ENCODE measurements around the gene GAA.

The GAA gene

GRCh38 chr17:80101946-80102663 is 724 bp downstream of the GAA start:
- 0 out of 2 replicates have a peak overlapping the region, but pooled peaks have one; percentile 48 for H2AFZ ChIP-seq (ENCODE audit: low read length)

DNA sequence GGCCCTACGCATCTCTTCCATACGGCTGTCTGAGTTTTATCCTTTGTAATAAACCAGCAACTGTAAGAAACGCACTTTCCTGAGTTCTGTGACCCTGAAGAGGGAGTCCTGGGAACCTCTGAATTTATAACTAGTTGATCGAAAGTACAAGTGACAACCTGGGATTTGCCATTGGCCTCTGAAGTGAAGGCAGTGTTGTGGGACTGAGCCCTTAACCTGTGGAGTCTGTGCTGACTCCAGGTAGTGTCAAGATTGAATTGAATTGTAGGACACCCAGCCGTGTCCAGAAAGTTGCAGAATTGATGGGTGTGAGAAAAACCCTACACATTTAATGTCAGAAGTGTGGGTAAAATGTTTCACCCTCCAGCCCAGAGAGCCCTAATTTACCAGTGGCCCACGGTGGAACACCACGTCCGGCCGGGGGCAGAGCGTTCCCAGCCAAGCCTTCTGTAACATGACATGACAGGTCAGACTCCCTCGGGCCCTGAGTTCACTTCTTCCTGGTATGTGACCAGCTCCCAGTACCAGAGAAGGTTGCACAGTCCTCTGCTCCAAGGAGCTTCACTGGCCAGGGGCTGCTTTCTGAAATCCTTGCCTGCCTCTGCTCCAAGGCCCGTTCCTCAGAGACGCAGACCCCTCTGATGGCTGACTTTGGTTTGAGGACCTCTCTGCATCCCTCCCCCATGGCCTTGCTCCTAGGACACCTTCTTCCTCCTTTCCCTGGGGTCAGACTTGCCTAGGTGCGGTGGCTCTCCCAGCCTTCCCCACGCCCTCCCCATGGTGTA is 1.5 kb downstream of the GAA start:
- Histone ChIP-seq H3K4me1 (ENCODE audit: insufficient read depth, low read length, severe bottlenecking) (peaks cover 16% of the 10 kb centered on the region), H3K79me2 (ENCODE audit: insufficient read depth, low read length) (no peaks in the 10 kb centered on the region), H3K27me3 (ENCODE audit: insufficient read depth, low read length) (peaks cover 6% of the 10 kb centered on the region; the same call in 1 of the 2 replicates), H3K9ac (ENCODE audit: low read length) (no peak overlapping the region; the same call in 1 of the 2 replicates), H3K9me3 (ENCODE audit: low read length) (no peaks in the 10 kb centered on the region), H3K4me3 (ENCODE audit: low read depth, low read length, poor library complexity, severe bottlenecking) (no peak overlapping the region), H3F3A (ENCODE audit: insufficient read depth, low read length) (no peaks in the 10 kb centered on the region), H3K36me3 (ENCODE audit: insufficient read depth, low read length) (no peaks in the 10 kb centered on the region), H4K20me1 (ENCODE audit: insufficient read depth, low read length) (no peaks in the 10 kb centered on the region), H2AFZ (ENCODE audit: low read length) (no peak overlapping the region), H3K4me2 (ENCODE audit: low read length) (no peak overlapping the region), H3K9me2 (ENCODE audit: low read depth, low read length) (no peaks in the 10 kb centered on the region), H3K27ac (ENCODE audit: low read depth, low read length, poor library complexity, severe bottlenecking) (no peak overlapping the region)
- no peak for TF ChIP-seq EZH2 (IDR thresholded peaks at IDR 0.05; ENCODE audit: borderline replicate concordance, low read length)
- TF ChIP-seq CTCF (IDR thresholded peaks at IDR 0.05; ENCODE audit: low read length) = no peak

More at GRCh38 chr17:80101946-80102663, 724 bp downstream of the GAA start:
- Histone ChIP-seq H3K27me3 (ENCODE audit: insufficient read depth, low read length) (peaks cover 6% of the 10 kb centered on the region; the same call in 1 of the 2 replicates), H3K9me2 (ENCODE audit: low read depth, low read length) (no peaks in the 10 kb centered on the region), H3K4me3 (ENCODE audit: low read depth, low read length, poor library complexity, severe bottlenecking) (peak overlapping the region; percentile 87), H3K4me2 (ENCODE audit: low read length) (peak overlapping the region; percentile 100), H4K20me1 (ENCODE audit: insufficient read depth, low read length) (no peaks in the 10 kb centered on the region), H3K27ac (ENCODE audit: low read depth, low read length, poor library complexity, severe bottlenecking) (no peak overlapping the region), H3K9me3 (ENCODE audit: low read length) (no peaks in the 10 kb centered on the region), H3K9ac (ENCODE audit: low read length) (peak overlapping the region; percentile 89), H3K36me3 (ENCODE audit: insufficient read depth, low read length) (no peaks in the 10 kb centered on the region), H3F3A (ENCODE audit: insufficient read depth, low read length) (no peaks in the 10 kb centered on the region), H3K79me2 (ENCODE audit: insufficient read depth, low read length) (no peaks in the 10 kb centered on the region), H3K4me1 (ENCODE audit: insufficient read depth, low read length, severe bottlenecking) (peaks cover 16% of the 10 kb centered on the region)
- TF ChIP-seq EZH2 (IDR thresholded peaks at IDR 0.05; ENCODE audit: borderline replicate concordance, low read length) (no peak), CTCF (IDR thresholded peaks at IDR 0.05; ENCODE audit: low read length) (no peak)

GRCh38 chr17:80103449-80104085 is 2.2 kb downstream of the GAA start:
- Histone ChIP-seq H3K79me2 (ENCODE audit: insufficient read depth, low read length) (no peaks in the 10 kb centered on the region), H3K9ac (ENCODE audit: low read length) (no peak overlapping the region)

More at GRCh38 chr17:80103449-80104085, 2.2 kb downstream of the GAA start:
- Histone ChIP-seq H3K9me3 (ENCODE audit: low read length) (no peaks in the 10 kb centered on the region), H3K4me3 (ENCODE audit: low read depth, low read length, poor library complexity, severe bottlenecking) (no peak overlapping the region), H3K4me2 (ENCODE audit: low read length) (no peak overlapping the region), H3K4me1 (ENCODE audit: insufficient read depth, low read length, severe bottlenecking) (peaks cover 16% of the 10 kb centered on the region), H2AFZ (ENCODE audit: low read length) (no peak overlapping the region), H3K36me3 (ENCODE audit: insufficient read depth, low read length) (no peaks in the 10 kb centered on the region), H3K9me2 (ENCODE audit: low read depth, low read length) (no peaks in the 10 kb centered on the region), H3F3A (ENCODE audit: insufficient read depth, low read length) (no peaks in the 10 kb centered on the region), H4K20me1 (ENCODE audit: insufficient read depth, low read length) (no peaks in the 10 kb centered on the region), H3K27me3 (ENCODE audit: insufficient read depth, low read length) (peaks cover 6% of the 10 kb centered on the region; the same call in 1 of the 2 replicates), H3K27ac (ENCODE audit: low read depth, low read length, poor library complexity, severe bottlenecking) (no peak overlapping the region)
- TF ChIP-seq CTCF (IDR thresholded peaks at IDR 0.05; ENCODE audit: low read length) = no peak
- no peak for TF ChIP-seq EZH2 (IDR thresholded peaks at IDR 0.05; ENCODE audit: borderline replicate concordance, low read length)

All from OCI-LY1 (cell line).